ENCODE measurements around the gene DYRK3.

Gene DYRK3

DNA sequence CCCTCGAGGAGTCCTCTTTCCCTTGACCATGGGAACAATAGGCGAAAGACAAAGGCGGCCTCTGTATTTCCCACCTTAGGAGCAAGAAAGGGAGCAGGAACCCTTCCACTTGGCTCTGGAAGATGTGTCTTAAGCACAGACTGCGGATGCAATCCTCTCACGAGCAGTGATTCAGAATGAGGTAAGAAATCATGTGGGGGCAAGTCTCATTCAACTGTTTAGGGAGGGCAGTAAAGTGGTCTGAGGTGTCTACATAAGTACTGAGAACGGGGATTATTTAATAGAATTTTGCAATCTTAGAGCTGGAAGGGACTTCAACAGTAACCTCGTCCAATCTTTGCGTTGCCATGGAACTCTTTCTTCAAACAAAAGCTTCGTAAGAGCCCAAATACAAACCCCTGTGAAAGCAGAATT lies 1.6 kb upstream of the DYRK3 start:
- H3K4me3 ChIP-seq (ENCODE audit: low read depth, low read length): no peak overlapping the region
- CTCF ChIA-PET: interaction anchor here (0.6 to 12.7 kb wide), 11 partner anchors 13 to 401 kb away, joined by 3 to 380 read pairs (median 7); partner anchors contain the start of gene EIF2D
- POLR2A ChIA-PET: no interaction called here

DNA sequence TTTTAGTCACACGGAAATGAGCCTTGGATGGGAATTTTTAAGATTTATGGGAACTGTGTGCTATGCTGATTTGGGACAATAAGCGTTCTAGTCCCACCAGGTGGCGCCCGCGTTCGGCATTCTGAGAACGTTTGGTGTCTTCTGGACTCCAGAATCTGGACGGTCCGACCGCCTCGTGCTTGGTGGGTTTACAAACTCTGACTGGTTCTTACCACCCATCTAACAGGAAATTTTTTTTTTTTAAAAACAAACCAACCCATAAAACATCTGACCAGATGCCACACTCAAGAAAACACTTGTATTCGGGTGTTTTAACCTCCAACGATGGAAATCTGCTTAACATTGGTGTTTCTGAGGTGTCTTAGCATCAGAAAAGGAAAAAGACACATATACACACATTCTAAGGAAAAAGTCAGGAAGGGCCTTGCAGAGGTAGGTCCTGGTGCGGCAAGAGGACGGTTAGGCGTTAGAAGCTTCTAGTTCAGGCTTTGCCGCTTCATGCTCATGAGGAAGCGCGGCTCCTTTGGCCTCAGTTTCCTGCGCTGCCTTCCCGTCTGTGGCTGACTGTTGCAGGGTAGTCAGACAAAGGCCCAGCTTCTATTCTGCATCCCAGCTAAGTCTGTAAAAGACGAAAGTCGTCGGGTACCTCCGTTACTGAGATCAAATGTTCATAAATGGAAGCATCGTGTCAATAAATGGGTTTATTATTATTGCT lies 814 bp upstream of the DYRK3 start:
- POLR2A ChIA-PET: interaction anchor here (0.6 to 2.4 kb wide), 10 partner anchors 13 to 139 kb away, joined by 3 to 19 read pairs (median 7); partner anchors contain the start of genes EIF2D and MAPKAPK2
- peak overlapping the region; percentile 56; the same call in 1 of the 2 replicates for H3K27ac ChIP-seq (ENCODE audit: extremely low read depth, low read depth, low read length)
- H3K4me1 ChIP-seq (ENCODE audit: control insufficient read depth, insufficient read depth, low read length): peaks cover 11% of the 10 kb centered on the region
- no peaks in the 10 kb centered on the region for H3K9me3 ChIP-seq (ENCODE audit: control insufficient read depth, insufficient read depth, low read depth, low read length)
- CTCF ChIA-PET: interaction anchor here (0.6 to 12.7 kb wide), 18 partner anchors 11 to 1265 kb away, joined by 3 to 380 read pairs (median 5); partner anchors contain the start of gene EIF2D
- H3K36me3 ChIP-seq (ENCODE audit: control insufficient read depth in 2 of 2, insufficient read depth in 1 of 2, low read length in 2 of 2): peaks cover 3 to 10% of the 10 kb centered on the region in 2 experiments; a peak in 2 of 3 replicates
- no peak overlapping the region for H3K4me3 ChIP-seq (ENCODE audit: low read depth, low read length)
- TF ChIP-seq ZNF76 (tag by site-specific recombination; IDR thresholded peaks at IDR 0.05; ENCODE audit: borderline replicate concordance, low read depth) (0 out of 2 replicates have a peak, but pooled peaks have one; percentile 2), KLF10 (tag by site-specific recombination; IDR thresholded peaks at IDR 0.05) (0 out of 2 replicates have a peak, but pooled peaks have one; percentile 32), ZNF426 (tag by site-specific recombination; IDR thresholded peaks at IDR 0.05) (no peak), ZNF596 (tag by site-specific recombination; IDR thresholded peaks at IDR 0.05) (no peak), ZNF530 (tag by site-specific recombination; IDR thresholded peaks at IDR 0.05; ENCODE audit: low read depth) (no peak), ZNF561 (tag by site-specific recombination; IDR thresholded peaks at IDR 0.05; ENCODE audit: borderline replicate concordance) (0 out of 2 replicates have a peak, but pooled peaks have one; percentile 19), ZNF654 (tag by site-specific recombination; IDR thresholded peaks at IDR 0.05; ENCODE audit: low read depth) (peak; percentile 82), ZBTB17 (tag by site-specific recombination; IDR thresholded peaks at IDR 0.05) (0 out of 2 replicates have a peak, but pooled peaks have one; percentile 20), ZFP37 (tag by site-specific recombination; IDR thresholded peaks at IDR 0.05) (0 out of 2 replicates have a peak, but pooled peaks have one; percentile 9), ZNF354C (tag by site-specific recombination; IDR thresholded peaks at IDR 0.05; ENCODE audit: borderline replicate concordance, low read depth) (no peak), ZNF600 (tag by site-specific recombination; IDR thresholded peaks at IDR 0.05) (0 out of 2 replicates have a peak, but pooled peaks have one; percentile 48), ZNF501 (tag by site-specific recombination; IDR thresholded peaks at IDR 0.05) (0 out of 2 replicates have a peak, but pooled peaks have one; percentile 20), IKZF3 (tag by site-specific recombination; IDR thresholded peaks at IDR 0.05) (peak; percentile 41; the same call in 1 of the 2 replicates), EGR2 (tag by site-specific recombination; IDR thresholded peaks at IDR 0.05; ENCODE audit: low read depth) (no peak), SP2 (tag by site-specific recombination; IDR thresholded peaks at IDR 0.05) (0 out of 2 replicates have a peak, but pooled peaks have one; percentile 6), ZNF660 (tag by site-specific recombination; IDR thresholded peaks at IDR 0.05) (peak; percentile 42; the same call in 1 of the 2 replicates), ZNF335 (tag by site-specific recombination; conservative IDR thresholded peaks at IDR 0.05) (peak; percentile 68), ZNF223 (tag by site-specific recombination; IDR thresholded peaks at IDR 0.05) (no peak), OVOL3 (tag by site-specific recombination; IDR thresholded peaks at IDR 0.05) (no peak)
- TF ChIP-seq, protein P1, sequence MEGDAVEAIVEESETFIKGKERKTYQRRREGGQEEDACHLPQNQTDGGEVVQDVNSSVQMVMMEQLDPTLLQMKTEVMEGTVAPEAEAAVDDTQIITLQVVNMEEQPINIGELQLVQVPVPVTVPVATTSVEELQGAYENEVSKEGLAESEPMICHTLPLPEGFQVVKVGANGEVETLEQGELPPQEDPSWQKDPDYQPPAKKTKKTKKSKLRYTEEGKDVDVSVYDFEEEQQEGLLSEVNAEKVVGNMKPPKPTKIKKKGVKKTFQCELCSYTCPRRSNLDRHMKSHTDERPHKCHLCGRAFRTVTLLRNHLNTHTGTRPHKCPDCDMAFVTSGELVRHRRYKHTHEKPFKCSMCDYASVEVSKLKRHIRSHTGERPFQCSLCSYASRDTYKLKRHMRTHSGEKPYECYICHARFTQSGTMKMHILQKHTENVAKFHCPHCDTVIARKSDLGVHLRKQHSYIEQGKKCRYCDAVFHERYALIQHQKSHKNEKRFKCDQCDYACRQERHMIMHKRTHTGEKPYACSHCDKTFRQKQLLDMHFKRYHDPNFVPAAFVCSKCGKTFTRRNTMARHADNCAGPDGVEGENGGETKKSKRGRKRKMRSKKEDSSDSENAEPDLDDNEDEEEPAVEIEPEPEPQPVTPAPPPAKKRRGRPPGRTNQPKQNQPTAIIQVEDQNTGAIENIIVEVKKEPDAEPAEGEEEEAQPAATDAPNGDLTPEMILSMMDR (tag by site-specific recombination; IDR thresholded peaks at IDR 0.05): peak; percentile 67; the same call in 1 of the 2 replicates
- TF ChIP-seq, protein P2, sequence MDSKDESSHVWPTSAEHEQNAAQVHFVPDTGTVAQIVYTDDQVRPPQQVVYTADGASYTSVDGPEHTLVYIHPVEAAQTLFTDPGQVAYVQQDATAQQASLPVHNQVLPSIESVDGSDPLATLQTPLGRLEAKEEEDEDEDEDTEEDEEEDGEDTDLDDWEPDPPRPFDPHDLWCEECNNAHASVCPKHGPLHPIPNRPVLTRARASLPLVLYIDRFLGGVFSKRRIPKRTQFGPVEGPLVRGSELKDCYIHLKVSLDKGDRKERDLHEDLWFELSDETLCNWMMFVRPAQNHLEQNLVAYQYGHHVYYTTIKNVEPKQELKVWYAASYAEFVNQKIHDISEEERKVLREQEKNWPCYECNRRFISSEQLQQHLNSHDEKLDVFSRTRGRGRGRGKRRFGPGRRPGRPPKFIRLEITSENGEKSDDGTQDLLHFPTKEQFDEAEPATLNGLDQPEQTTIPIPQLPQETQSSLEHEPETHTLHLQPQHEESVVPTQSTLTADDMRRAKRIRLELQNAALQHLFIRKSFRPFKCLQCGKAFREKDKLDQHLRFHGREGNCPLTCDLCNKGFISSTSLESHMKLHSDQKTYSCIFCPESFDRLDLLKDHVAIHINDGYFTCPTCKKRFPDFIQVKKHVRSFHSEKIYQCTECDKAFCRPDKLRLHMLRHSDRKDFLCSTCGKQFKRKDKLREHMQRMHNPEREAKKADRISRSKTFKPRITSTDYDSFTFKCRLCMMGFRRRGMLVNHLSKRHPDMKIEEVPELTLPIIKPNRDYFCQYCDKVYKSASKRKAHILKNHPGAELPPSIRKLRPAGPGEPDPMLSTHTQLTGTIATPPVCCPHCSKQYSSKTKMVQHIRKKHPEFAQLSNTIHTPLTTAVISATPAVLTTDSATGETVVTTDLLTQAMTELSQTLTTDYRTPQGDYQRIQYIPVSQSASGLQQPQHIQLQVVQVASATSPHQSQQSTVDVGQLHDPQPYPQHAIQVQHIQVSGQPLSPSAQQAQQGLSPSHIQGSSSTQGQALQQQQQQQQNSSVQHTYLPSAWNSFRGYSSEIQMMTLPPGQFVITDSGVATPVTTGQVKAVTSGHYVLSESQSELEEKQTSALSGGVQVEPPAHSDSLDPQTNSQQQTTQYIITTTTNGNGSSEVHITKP (tag by site-specific recombination; IDR thresholded peaks at IDR 0.05): peak; percentile 70

More for the DNA sequence above, 1.6 kb upstream of the DYRK3 start:
- no peak for TF ChIP-seq GFI1B (tag by site-specific recombination; IDR thresholded peaks at IDR 0.05)
- H3K36me3 ChIP-seq (ENCODE audit: control insufficient read depth in 2 of 2, insufficient read depth in 1 of 2, low read length in 2 of 2): peaks cover 0 to 3% of the 10 kb centered on the region in 2 experiments; a peak in 2 of 3 replicates
- no peaks in the 10 kb centered on the region for H3K9me3 ChIP-seq (ENCODE audit: control insufficient read depth, insufficient read depth, low read depth, low read length)
- H3K27ac ChIP-seq (ENCODE audit: extremely low read depth, low read depth, low read length): no peak overlapping the region
- H3K4me1 ChIP-seq (ENCODE audit: control insufficient read depth, insufficient read depth, low read length): peaks cover 11% of the 10 kb centered on the region
